Measurements from ENCODE around the gene ZNF845. TPM values are rescaled to one million over a fixed set of nuclear protein-coding genes. Genes with fewer than 3 reads are reported as not detected.

Gene ZNF845
- total RNA-seq, 2 experiments from 2014 or later: 7.5 to 8.0 TPM

GRCh38 chr19:53388904-53389303, 55.4 kb downstream of the ZNF845 start:
- Mint-ChIP-seq H3K36me3 (ENCODE audit: low read depth) (peaks cover 66% of the 10 kb centered on the region), H3K27me3 (no peaks in the 10 kb centered on the region), H3K4me1 (ENCODE audit: low read depth) (no peaks in the 10 kb centered on the region), H3K4me3 (no peak overlapping the region), H3K27ac (no peak overlapping the region), H3K9me3 (peaks cover 18% of the 10 kb centered on the region)
- POLR2A ChIA-PET: no interaction called here
- Histone ChIP-seq H3K4me3 (ENCODE audit: low read length) (no peak overlapping the region), H3K27ac (ENCODE audit: low read depth in 1 of 2, low read length in 2 of 2) (no peak overlapping the region), H3K9me3 (ENCODE audit: control insufficient read depth in 1 of 2, insufficient read depth in 1 of 2, low read length in 2 of 2) (peaks cover 52 to 67% of the 10 kb centered on the region in 2 experiments), H3K4me1 (ENCODE audit: insufficient read depth, low read length) (no peaks in the 10 kb centered on the region), H3K27me3 (ENCODE audit: control insufficient read depth in 1 of 2, insufficient read depth in 2 of 2, low read length in 2 of 2) (no peaks in the 10 kb centered on the region), H3K36me3 (ENCODE audit: insufficient read depth, low read length) (no peaks in the 10 kb centered on the region)
- TF ChIP-seq, protein P1, sequence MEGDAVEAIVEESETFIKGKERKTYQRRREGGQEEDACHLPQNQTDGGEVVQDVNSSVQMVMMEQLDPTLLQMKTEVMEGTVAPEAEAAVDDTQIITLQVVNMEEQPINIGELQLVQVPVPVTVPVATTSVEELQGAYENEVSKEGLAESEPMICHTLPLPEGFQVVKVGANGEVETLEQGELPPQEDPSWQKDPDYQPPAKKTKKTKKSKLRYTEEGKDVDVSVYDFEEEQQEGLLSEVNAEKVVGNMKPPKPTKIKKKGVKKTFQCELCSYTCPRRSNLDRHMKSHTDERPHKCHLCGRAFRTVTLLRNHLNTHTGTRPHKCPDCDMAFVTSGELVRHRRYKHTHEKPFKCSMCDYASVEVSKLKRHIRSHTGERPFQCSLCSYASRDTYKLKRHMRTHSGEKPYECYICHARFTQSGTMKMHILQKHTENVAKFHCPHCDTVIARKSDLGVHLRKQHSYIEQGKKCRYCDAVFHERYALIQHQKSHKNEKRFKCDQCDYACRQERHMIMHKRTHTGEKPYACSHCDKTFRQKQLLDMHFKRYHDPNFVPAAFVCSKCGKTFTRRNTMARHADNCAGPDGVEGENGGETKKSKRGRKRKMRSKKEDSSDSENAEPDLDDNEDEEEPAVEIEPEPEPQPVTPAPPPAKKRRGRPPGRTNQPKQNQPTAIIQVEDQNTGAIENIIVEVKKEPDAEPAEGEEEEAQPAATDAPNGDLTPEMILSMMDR (IDR thresholded peaks at IDR 0.05): no peak
- intact Hi-C loops (cut with DNase I, micrococcal nuclease): no loop called here
- CTCF ChIA-PET: no interaction called here
- no peak for DNase-seq
- no peak for ATAC-seq (ENCODE audit: poor library complexity)

GRCh38 chr19:53389571-53389970, 56.0 kb downstream of the ZNF845 start:
- Histone ChIP-seq H3K4me1 (ENCODE audit: insufficient read depth, low read length) (peaks cover 4% of the 10 kb centered on the region), H3K9me3 (ENCODE audit: control insufficient read depth in 1 of 2, insufficient read depth in 1 of 2, low read length in 2 of 2) (peaks cover 53 to 62% of the 10 kb centered on the region in 2 experiments), H3K4me3 (ENCODE audit: low read length) (no peak overlapping the region), H3K36me3 (ENCODE audit: insufficient read depth, low read length) (no peaks in the 10 kb centered on the region), H3K27ac (ENCODE audit: low read depth in 1 of 2, low read length in 2 of 2) (no peak overlapping the region), H3K27me3 (ENCODE audit: control insufficient read depth in 1 of 2, insufficient read depth in 2 of 2, low read length in 2 of 2) (no peaks in the 10 kb centered on the region)
- TF ChIP-seq, protein P1 (IDR thresholded peaks at IDR 0.05): no peak
- Mint-ChIP-seq H3K4me1 (ENCODE audit: low read depth) (peaks cover 3% of the 10 kb centered on the region), H3K4me3 (no peak overlapping the region), H3K36me3 (ENCODE audit: low read depth) (peaks cover 64% of the 10 kb centered on the region), H3K27me3 (no peaks in the 10 kb centered on the region), H3K9me3 (peaks cover 18% of the 10 kb centered on the region), H3K27ac (no peak overlapping the region)
- ATAC-seq (ENCODE audit: poor library complexity): no peak
- CTCF ChIA-PET: no interaction called here
- intact Hi-C loops (cut with DNase I, micrococcal nuclease): no loop called here
- POLR2A ChIA-PET: no interaction called here
- no peak for DNase-seq

DNA sequence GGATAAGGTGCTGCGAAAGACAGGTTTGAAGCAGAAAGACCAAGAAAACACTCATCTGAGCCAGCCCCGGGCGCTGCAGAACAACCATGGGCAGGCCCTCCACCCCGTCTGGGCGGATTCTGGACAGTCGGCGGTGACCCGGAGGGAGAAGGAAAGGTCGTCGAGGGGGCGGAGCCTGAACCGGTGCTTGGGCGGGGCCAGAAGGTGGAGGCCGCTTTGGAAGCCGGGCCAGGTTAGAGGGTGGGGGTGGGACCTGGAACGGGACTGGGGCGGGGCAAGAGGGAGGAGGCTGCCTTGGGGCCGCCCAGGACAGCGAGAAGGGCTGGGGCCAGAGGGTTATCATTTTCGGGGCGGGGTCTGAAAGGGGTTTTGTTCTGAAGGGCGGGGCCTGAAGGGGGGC, 56.4 kb downstream of the ZNF845 start:
- peaks cover 18% of the 10 kb centered on the region for H3K9me3 Mint-ChIP-seq
- H3K4me1 Mint-ChIP-seq (ENCODE audit: low read depth): peaks cover 7% of the 10 kb centered on the region
- no peak overlapping the region for H3K27ac ChIP-seq (ENCODE audit: low read depth in 1 of 2, low read length in 2 of 2)
- intact Hi-C loops (cut with DNase I, micrococcal nuclease): loop anchor here in 1 of 2 experiments (10.0 kb wide), 2 partner anchors 195 to 285 kb away; partner anchors contain the start of genes ZNF160 and ZNF665
- H3K27me3 Mint-ChIP-seq: no peaks in the 10 kb centered on the region
- DNase-seq: no peak
- ATAC-seq (ENCODE audit: poor library complexity): no peak
- TF ChIP-seq, protein P1 (IDR thresholded peaks at IDR 0.05): no peak
- H3K4me3 ChIP-seq (ENCODE audit: low read length): no peak overlapping the region
- no peaks in the 10 kb centered on the region for H3K27me3 ChIP-seq (ENCODE audit: control insufficient read depth in 1 of 2, insufficient read depth in 2 of 2, low read length in 2 of 2)
- peaks cover 54 to 58% of the 10 kb centered on the region in 2 experiments for H3K9me3 ChIP-seq (ENCODE audit: control insufficient read depth in 1 of 2, insufficient read depth in 1 of 2, low read length in 2 of 2)
- no peaks in the 10 kb centered on the region for H3K36me3 ChIP-seq (ENCODE audit: insufficient read depth, low read length)
- ChIA-PET POLR2A (no interaction called here), CTCF (no interaction called here)
- H3K36me3 Mint-ChIP-seq (ENCODE audit: low read depth): peaks cover 64% of the 10 kb centered on the region
- H3K4me1 ChIP-seq (ENCODE audit: insufficient read depth, low read length): peaks cover 7% of the 10 kb centered on the region
- no peak overlapping the region for H3K27ac Mint-ChIP-seq
- no peak overlapping the region for H3K4me3 Mint-ChIP-seq
